Neutrophil (primary cell): ENCODE results near the gene CARD10.

Source experiments
- H3K27ac ChIP-seq: fragments of 200-600 bp; sonication (generic); 2 replicates; pipeline ENCODE4 v1.5.1; 2016; ENCODE audit warnings: mild to moderate bottlenecking, moderate library complexity
- H3K27me3 ChIP-seq: fragments of 200-600 bp; sonication (generic); 2 replicates; pipeline ENCODE4 v1.6.0; 2016; ENCODE audit warnings: mild to moderate bottlenecking
- H3K36me3 ChIP-seq: fragments of 200-600 bp; sonication (generic); 2 replicates; pipeline ENCODE4 v1.5.1; 2017
- H3K4me1 ChIP-seq, 2 experiments: fragments of 200-600 bp in 1 of 2; sonication (generic) in 1 of 2; 1 replicate in 1 of 2; 2 replicates in 1 of 2; pipeline versions ENCODE4 v1.5.1 to v1.6.1; 2013 to 2016; ENCODE audit warnings: low read depth in 1 of 2, low read length in 1 of 2, mild to moderate bottlenecking in 1 of 2, moderate library complexity in 1 of 2; ENCODE audit not compliant: control insufficient read depth in 1 of 2, insufficient read depth in 1 of 2
- H3K4me3 ChIP-seq, 2 experiments: fragments of 200-600 bp in 1 of 2; sonication (generic) in 1 of 2; 1 replicate in 1 of 2; 2 replicates in 1 of 2; pipeline ENCODE4 v1.5.1; 2013 to 2016; ENCODE audit warnings: low read depth in 1 of 2, low read length in 1 of 2, mild to moderate bottlenecking in 1 of 2, moderate library complexity in 1 of 2
- H3K9me3 ChIP-seq: fragments of 200-600 bp; sonication (generic); 2 replicates; pipeline ENCODE4 v1.5.1; 2016
- TF ChIP-seq, protein P1 (sequence below): fragments of 200-600 bp; sonication (generic); IDR thresholded peaks from 2 replicates; pipeline ENCODE4 v1.5.1; 2016; ENCODE audit warnings: antibody characterized with exemption

CARD10 gene

DNA sequence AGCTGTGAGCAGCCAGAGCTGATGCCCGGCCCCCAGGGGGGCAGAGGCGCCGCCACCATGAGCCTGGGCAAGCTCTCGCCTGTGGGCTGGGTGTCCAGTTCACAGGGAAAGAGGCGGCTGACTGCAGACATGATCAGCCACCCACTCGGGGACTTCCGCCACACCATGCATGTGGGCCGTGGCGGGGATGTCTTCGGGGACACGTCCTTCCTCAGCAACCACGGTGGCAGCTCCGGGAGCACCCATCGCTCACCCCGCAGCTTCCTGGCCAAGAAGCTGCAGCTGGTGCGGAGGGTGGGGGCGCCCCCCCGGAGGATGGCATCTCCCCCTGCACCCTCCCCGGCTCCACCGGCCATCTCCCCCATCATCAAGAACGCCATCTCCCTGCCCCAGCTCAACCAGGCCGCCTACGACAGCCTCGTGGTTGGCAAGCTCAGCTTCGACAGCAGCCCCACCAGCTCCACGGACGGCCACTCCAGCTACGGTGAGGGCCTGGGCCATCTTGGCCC is 47.2 kb upstream of the CARD10 start:
- H3K4me3 ChIP-seq: peak overlapping the region; percentile 18 to 39
- peak overlapping the region; percentile 70 for H3K27ac ChIP-seq
- H3K27me3 ChIP-seq: peaks cover 49% of the 10 kb centered on the region
- H3K4me1 ChIP-seq: peaks cover 32 to 34% of the 10 kb centered on the region in 2 experiments
- no peaks in the 10 kb centered on the region for H3K9me3 ChIP-seq
- TF ChIP-seq, protein P1, sequence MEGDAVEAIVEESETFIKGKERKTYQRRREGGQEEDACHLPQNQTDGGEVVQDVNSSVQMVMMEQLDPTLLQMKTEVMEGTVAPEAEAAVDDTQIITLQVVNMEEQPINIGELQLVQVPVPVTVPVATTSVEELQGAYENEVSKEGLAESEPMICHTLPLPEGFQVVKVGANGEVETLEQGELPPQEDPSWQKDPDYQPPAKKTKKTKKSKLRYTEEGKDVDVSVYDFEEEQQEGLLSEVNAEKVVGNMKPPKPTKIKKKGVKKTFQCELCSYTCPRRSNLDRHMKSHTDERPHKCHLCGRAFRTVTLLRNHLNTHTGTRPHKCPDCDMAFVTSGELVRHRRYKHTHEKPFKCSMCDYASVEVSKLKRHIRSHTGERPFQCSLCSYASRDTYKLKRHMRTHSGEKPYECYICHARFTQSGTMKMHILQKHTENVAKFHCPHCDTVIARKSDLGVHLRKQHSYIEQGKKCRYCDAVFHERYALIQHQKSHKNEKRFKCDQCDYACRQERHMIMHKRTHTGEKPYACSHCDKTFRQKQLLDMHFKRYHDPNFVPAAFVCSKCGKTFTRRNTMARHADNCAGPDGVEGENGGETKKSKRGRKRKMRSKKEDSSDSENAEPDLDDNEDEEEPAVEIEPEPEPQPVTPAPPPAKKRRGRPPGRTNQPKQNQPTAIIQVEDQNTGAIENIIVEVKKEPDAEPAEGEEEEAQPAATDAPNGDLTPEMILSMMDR: no peak
- no peaks in the 10 kb centered on the region for H3K36me3 ChIP-seq

DNA sequence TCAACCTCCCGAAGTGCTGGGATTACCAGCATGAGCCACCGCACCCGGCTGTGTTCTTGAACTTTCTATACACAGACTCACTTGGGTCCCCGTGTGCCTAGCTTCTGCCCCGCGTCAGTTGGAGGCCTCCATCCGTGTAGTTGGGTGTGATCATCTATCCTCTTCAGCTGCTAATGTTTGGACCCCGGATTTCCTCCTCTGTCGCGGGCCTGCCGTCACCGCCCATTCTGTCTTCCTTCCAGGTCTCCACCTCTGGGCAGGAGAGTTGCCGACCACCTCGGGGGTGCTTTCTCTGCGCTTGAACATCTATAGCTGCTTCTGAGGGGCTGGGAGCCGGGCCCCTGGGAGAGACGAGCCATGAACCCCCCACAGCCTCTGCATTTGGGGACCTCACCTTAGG is 46.6 kb upstream of the CARD10 start:
- Histone ChIP-seq H3K36me3 (no peaks in the 10 kb centered on the region), H3K4me1 (peaks cover 38 to 40% of the 10 kb centered on the region in 2 experiments), H3K9me3 (no peaks in the 10 kb centered on the region), H3K4me3 (peak overlapping the region in 1 of 2 experiments; percentile 39), H3K27ac (no peak overlapping the region), H3K27me3 (peaks cover 55% of the 10 kb centered on the region)
- TF ChIP-seq, protein P1: no peak

DNA sequence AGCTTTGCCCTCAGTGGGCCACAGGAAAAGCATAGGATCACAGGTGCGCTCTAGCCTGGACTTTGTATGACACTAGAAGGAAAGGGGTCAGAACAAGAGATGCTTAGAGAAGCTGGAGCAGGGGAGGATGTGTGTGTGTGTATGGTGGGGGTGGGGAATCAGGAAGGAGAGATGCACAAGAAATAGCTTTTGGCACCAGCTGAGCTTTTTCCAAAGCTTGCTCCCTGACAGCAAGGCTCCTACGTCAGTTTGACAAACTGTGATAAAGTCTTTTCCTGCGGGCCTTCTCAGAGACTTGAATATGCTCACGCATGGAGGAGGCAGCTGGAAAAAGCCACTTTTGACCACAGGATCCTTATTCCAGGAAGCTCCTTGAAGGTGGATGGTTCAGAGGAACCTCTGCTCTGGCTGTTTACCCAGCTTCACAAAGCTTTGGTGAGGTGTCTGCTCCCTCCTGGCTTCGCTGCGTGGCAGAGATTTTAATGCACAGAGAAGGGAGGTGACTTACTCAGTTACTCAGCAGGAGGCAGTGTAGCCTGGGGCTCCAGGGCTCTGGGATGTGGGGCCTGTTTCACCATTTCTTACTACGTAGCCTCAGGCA is 45.0 kb upstream of the CARD10 start:
- Histone ChIP-seq H3K9me3 (no peaks in the 10 kb centered on the region), H3K27ac (no peak overlapping the region), H3K4me3 (no peak overlapping the region), H3K27me3 (peaks cover 71% of the 10 kb centered on the region), H3K36me3 (no peaks in the 10 kb centered on the region), H3K4me1 (peaks cover 43% of the 10 kb centered on the region in 2 experiments)
- TF ChIP-seq, protein P1: no peak

DNA sequence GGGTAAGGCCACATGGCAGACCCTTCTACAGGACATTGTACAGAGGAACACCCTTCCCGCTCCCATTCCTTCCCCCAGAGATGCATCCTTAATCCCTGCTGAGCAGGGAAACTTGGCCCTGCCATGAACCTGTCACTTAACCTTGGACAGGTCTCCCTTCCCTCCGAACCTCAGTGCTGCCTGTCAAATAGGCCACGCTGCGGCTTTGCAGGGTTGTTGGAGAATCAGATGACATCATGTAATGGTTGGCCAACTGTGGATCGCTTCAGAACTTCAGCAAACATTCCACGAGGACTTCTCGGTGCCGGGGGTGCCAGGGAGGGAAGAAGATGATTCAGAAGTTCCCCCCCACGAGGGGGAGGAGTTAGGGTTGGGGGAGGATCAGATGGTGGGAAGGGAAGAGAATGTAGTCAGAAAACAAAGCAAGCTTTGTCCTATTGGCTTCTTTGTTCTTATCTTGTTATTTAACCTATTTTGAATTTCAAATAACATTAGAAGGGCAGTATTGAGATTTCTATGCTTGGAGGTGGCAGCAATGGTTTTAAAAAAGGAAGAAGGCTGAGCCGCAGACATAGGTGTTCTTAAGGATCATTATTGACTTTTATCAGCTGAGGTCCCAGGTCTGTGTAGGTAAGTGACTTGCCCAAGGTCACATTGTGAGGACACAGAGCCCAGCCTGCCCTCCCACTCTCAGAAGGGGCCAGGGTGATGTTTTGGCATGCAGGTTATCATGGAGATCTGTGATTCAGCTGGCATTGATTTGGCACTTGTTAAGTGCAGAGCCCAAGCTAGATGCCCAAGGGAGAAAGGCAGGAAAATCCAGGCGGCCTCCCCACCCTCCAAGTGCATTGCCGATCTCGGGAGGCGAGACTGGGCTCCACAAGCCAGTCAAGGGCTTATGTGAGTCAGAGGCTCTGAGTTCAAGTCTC is 44.2 kb upstream of the CARD10 start:
- no peaks in the 10 kb centered on the region for H3K9me3 ChIP-seq
- H3K4me1 ChIP-seq: peaks cover 43% of the 10 kb centered on the region in 2 experiments
- H3K27ac ChIP-seq: no peak overlapping the region
- H3K27me3 ChIP-seq: peaks cover 79% of the 10 kb centered on the region
- TF ChIP-seq, protein P1: no peak
- no peak overlapping the region for H3K4me3 ChIP-seq
- H3K36me3 ChIP-seq: no peaks in the 10 kb centered on the region

DNA sequence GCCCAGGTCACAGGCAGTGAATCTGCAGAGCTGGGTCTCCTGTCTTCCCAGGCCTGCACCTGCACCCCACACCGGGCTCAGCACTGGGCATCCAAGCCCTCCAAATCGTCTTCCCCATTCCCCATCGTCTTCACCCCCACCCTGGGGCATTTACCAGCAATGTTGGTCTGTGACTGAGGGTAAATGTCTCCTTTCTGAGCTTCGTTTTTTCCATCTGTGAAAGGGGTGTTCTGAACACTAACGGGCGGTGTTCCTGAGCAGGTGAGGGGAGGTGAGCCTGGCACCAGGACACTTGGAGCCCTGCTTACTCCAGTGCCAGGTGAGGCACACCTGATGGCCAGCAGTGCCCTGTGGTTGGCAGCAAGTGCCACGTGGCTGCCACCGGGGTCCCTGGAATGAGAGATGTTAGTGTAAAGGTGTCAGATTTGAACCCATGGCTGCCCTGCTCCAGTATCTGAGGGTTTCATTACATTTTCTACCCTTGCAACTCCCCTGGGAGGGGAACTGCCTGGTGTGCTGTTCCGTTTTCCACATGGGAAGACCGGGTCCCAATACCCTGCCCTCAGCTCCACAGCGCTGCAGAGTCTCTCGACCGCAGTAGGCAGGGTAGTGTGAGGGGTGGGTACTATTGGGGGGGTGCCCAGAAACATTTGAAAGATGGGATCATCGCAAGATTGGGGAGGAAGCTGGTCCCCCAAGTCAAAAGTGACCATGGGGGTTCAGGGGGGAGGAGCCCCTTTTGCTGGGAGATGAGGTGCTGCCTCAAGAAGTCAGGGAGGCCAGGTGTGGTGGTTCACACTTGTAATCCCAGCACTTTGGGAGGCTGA is 43.0 kb upstream of the CARD10 start:
- Histone ChIP-seq H3K27ac (no peak overlapping the region), H3K36me3 (no peaks in the 10 kb centered on the region)

More for the DNA sequence above, 43.0 kb upstream of the CARD10 start:
- no peak overlapping the region for H3K4me3 ChIP-seq
- H3K27me3 ChIP-seq: peaks cover 91% of the 10 kb centered on the region
- H3K4me1 ChIP-seq: peaks cover 35 to 36% of the 10 kb centered on the region in 2 experiments
- TF ChIP-seq, protein P1: no peak
- H3K9me3 ChIP-seq: no peaks in the 10 kb centered on the region
